SK-MEL-5 (cell line): ENCODE data around the gene ITPKA. TPM values are rescaled to one million over a fixed set of nuclear protein-coding genes. Genes with fewer than 3 reads are reported as not detected.

ENCODE experiments used
- DNase-seq: peaks from one replicate; pipeline ENCODE4 v3.0.0-alpha.2; 2016; ENCODE audit warnings: low read depth, low spot score
- in situ Hi-C: cut with HindIII; loops from 2 replicates; pipeline ENCODE4 v1.10.0; 2016; ENCODE audit warnings: low sequenced_read_pairs, high pct_unique_total_duplicates, low pct_unique_long_range_greater_than_20kb
- total RNA-seq: library from RNA; depleted of rRNA; stranded (reverse); fragments of >200 nt; shearing (Covaris generic); gene quantifications from 2 replicates; pipeline ENCODE4 v1.2.3, GENCODE V29; 2014

The ITPKA gene
- total RNA-seq, 1 experiment from 2014 or later, result 0.85 TPM

GRCh38 chr15:41486286-41486685 is 7.4 kb upstream of the ITPKA start:
- in situ Hi-C loops, result no loop called here
- no peak for DNase-seq

- no peak for DNase-seq
- in situ Hi-C loops, result no loop called here
Measured at GRCh38 chr15:41487381-41487780, 6.3 kb upstream of the ITPKA start.

- DNase-seq, result no peak
- in situ Hi-C loops, result no loop called here
Measured at GRCh38 chr15:41487802-41488201, 5.9 kb upstream of the ITPKA start.

GRCh38 chr15:41489641-41490040 is 4.0 kb upstream of the ITPKA start:
- DNase-seq, result no peak
- in situ Hi-C loops, result no loop called here

- in situ Hi-C loops, result no loop called here
Measured at GRCh38 chr15:41490355-41490754, 3.3 kb upstream of the ITPKA start.

GRCh38 chr15:41491889-41492288 is 1.8 kb upstream of the ITPKA start:
- in situ Hi-C loops, result no loop called here

More at GRCh38 chr15:41490355-41490754, 3.3 kb upstream of the ITPKA start:
- no peak for DNase-seq

GRCh38 chr15:41492597-41493204 is 973 bp upstream of the ITPKA start:
- no peak for DNase-seq
- in situ Hi-C loops, result no loop called here

More at GRCh38 chr15:41491889-41492288, 1.8 kb upstream of the ITPKA start:
- DNase-seq, result no peak

- DNase-seq, result no peak
- in situ Hi-C loops, result no loop called here
Measured at GRCh38 chr15:41493902-41494189, 172 bp downstream of the ITPKA start.

GRCh38 chr15:41494190-41494921 is 682 bp downstream of the ITPKA start:
- in situ Hi-C loops, result no loop called here
- no peak for DNase-seq

GRCh38 chr15:41494922-41495735 is 1.5 kb downstream of the ITPKA start:
- no peak for DNase-seq
- in situ Hi-C loops, result no loop called here

GRCh38 chr15:41495736-41496599 is 2.3 kb downstream of the ITPKA start:
- in situ Hi-C loops, result no loop called here
- DNase-seq, result no peak

GRCh38 chr15:41498657-41499056 is 5.0 kb downstream of the ITPKA start:
- in situ Hi-C loops, result no loop called here
- DNase-seq, result no peak

- in situ Hi-C loops, result no loop called here
- no peak for DNase-seq
Measured at GRCh38 chr15:41499109-41499851, 5.6 kb downstream of the ITPKA start.

- DNase-seq, result no peak
- in situ Hi-C loops, result no loop called here
Measured at GRCh38 chr15:41501191-41501917, 7.7 kb downstream of the ITPKA start.

GRCh38 chr15:41501931-41502794 is 8.5 kb downstream of the ITPKA start:
- DNase-seq, result no peak
- in situ Hi-C loops, result no loop called here
